IMR-90 (cell line): Measurements from ENCODE around the gene MPZ. TPM values are rescaled to one million over a fixed set of nuclear protein-coding genes. Genes with fewer than 3 reads are reported as not detected.

Experiments
- ATAC-seq: fragments of 200-7000 bp; cut with Tn5 transposase; 2 replicates; pipeline ENCODE4 v1.9.1; 2020; ENCODE audit warnings: low read depth, mild to moderate bottlenecking, moderate library complexity
- BruUV-seq: library from RNA; stranded (reverse); fragments of 400-500 nt; replicated peaks from 2 replicates; lab custom pipeline; 2021; lab: Mats Ljungman, UMichigan
- CTCF ChIA-PET: fragments of 300-600 bp; formaldehyde crosslinking; extraction: SDS; loops from one replicate; lab custom pipeline; 2021; ENCODE audit warnings: antibody characterized with exemption; lab: Yijun Ruan, JAX
- POLR2A ChIA-PET: fragments of 300-600 bp; sonication (Branson Sonifier 250); formaldehyde crosslinking; loops from one replicate; lab custom pipeline; 2022; ENCODE audit warnings: antibody characterized with exemption; ENCODE audit not compliant: unreplicated experiment; lab: Charles Lee
- DNase-seq: peaks from one replicate; pipeline ENCODE4 v3.0.0; 2013
- H2AFZ ChIP-seq: replicated peaks from 2 replicates; pipeline ENCODE3; 2013; ENCODE audit warnings: low read length, mild to moderate bottlenecking; ENCODE audit not compliant: poor library complexity
- H2AK5ac ChIP-seq: 2 replicates; pipeline ENCODE4 v1.6.1; 2013; ENCODE audit warnings: low read depth, low read length, inconsistent platforms
- H2AK9ac ChIP-seq: replicated peaks from 2 replicates; pipeline ENCODE3; 2013; ENCODE audit warnings: mild to moderate bottlenecking, low read depth, low read length, moderate library complexity; ENCODE audit not compliant: poor library complexity
- H2BK120ac ChIP-seq: 2 replicates; pipeline ENCODE4 v1.6.1; 2013; ENCODE audit warnings: low read depth, low read length, inconsistent platforms
- H2BK15ac ChIP-seq: 3 replicates; pipeline ENCODE4 v1.6.1; 2013; ENCODE audit warnings: low read depth, low read length, inconsistent platforms
- H2BK20ac ChIP-seq: 2 replicates; pipeline ENCODE4 v1.6.1; 2013; ENCODE audit warnings: low read depth, mild to moderate bottlenecking, inconsistent platforms, low read length, moderate library complexity
- H2BK5ac ChIP-seq: 2 replicates; pipeline ENCODE4 v1.6.1; 2013; ENCODE audit warnings: mild to moderate bottlenecking, low read depth, low read length, inconsistent platforms; ENCODE audit not compliant: poor library complexity, severe bottlenecking
- H3K14ac ChIP-seq: replicated peaks from 2 replicates; pipeline ENCODE4 v1.6.1; 2013; ENCODE audit warnings: low read depth, low read length, inconsistent platforms
- H3K18ac ChIP-seq: 2 replicates; pipeline ENCODE4 v1.6.1; 2013; ENCODE audit warnings: low read depth, low read length, control low read depth
- H3K23ac ChIP-seq: 2 replicates; pipeline ENCODE4 v1.6.1; 2013; ENCODE audit warnings: low read depth, low read length, inconsistent platforms
- H3K27ac ChIP-seq: 2 replicates; pipeline ENCODE4 v1.5.1; 2013; ENCODE audit warnings: mild to moderate bottlenecking, control low read depth, low read length; ENCODE audit not compliant: insufficient read depth
- H3K27me3 ChIP-seq: 2 replicates; pipeline ENCODE4 v1.6.1; 2013; ENCODE audit warnings: low read length; ENCODE audit not compliant: control insufficient read depth, insufficient read depth
- H3K36me3 ChIP-seq: 2 replicates; pipeline ENCODE4 v1.6.1; 2013; ENCODE audit warnings: low read length, mixed read lengths; ENCODE audit not compliant: control insufficient read depth, insufficient read depth
- H3K4ac ChIP-seq: 2 replicates; pipeline ENCODE4 v1.6.1; 2013; ENCODE audit warnings: low read depth, low read length, inconsistent platforms
- H3K4me1 ChIP-seq: 2 replicates; pipeline ENCODE4 v1.6.1; 2013; ENCODE audit warnings: low read length, mixed read lengths; ENCODE audit not compliant: control insufficient read depth, insufficient read depth
- H3K4me2 ChIP-seq: 2 replicates; pipeline ENCODE4 v1.6.1; 2013; ENCODE audit warnings: low read depth, mild to moderate bottlenecking, control low read depth, low read length, moderate library complexity
- H3K4me3 ChIP-seq: 2 replicates; pipeline ENCODE4 v1.5.1; 2013; ENCODE audit warnings: low read depth, mild to moderate bottlenecking, control low read depth, low read length, moderate library complexity; ENCODE audit not compliant: insufficient read depth
- H3K56ac ChIP-seq: 2 replicates; pipeline ENCODE4 v1.6.1; 2013; ENCODE audit warnings: low read length, inconsistent platforms; ENCODE audit not compliant: insufficient read depth; ENCODE audit errors: extremely low read depth
- H3K79me1 ChIP-seq, 2 experiments: 2 replicates each; pipeline ENCODE4 v1.6.1; 2013; ENCODE audit warnings: low read length in 2 of 2, inconsistent platforms in 1 of 2, low read depth in 1 of 2
- H3K9ac ChIP-seq: 2 replicates; pipeline ENCODE4 v1.6.1; 2013; ENCODE audit warnings: low read depth, low read length, control low read depth
- H3K9me1 ChIP-seq: 2 replicates; pipeline ENCODE4 v1.6.1; 2013; ENCODE audit warnings: low read length, inconsistent platforms; ENCODE audit not compliant: insufficient read depth
- H3K9me3 ChIP-seq: 2 replicates; pipeline ENCODE4 v1.6.1; 2013; ENCODE audit warnings: low read length; ENCODE audit not compliant: control insufficient read depth, insufficient read depth
- H4K20me1 ChIP-seq: 2 replicates; pipeline ENCODE4 v1.6.1; 2013; ENCODE audit warnings: low read length, inconsistent platforms; ENCODE audit not compliant: insufficient read depth
- H4K5ac ChIP-seq: 2 replicates; pipeline ENCODE4 v1.6.1; 2013; ENCODE audit warnings: mild to moderate bottlenecking, low read depth, low read length, control low read depth
- H4K8ac ChIP-seq, 2 experiments: 2 replicates each; pipeline ENCODE4 v1.6.1; 2013; ENCODE audit warnings: low read depth in 2 of 2, low read length in 2 of 2, control low read depth in 1 of 2, inconsistent platforms in 1 of 2
- H4K91ac ChIP-seq: 2 replicates; pipeline ENCODE4 v1.6.1; 2013; ENCODE audit warnings: low read depth, low read length, inconsistent platforms; ENCODE audit not compliant: insufficient read depth
- CEBPB ChIP-seq: IDR thresholded peaks from 2 replicates; pipeline ENCODE4 v1.6.1; 2012; ENCODE audit warnings: low read depth, low read length, improper control_type of control experiment
- CHD1 ChIP-seq: IDR thresholded peaks from 2 replicates; pipeline ENCODE4 v1.6.1; 2012; ENCODE audit warnings: low read depth, low read length, improper control_type of control experiment
- ELK1 ChIP-seq: fragments of 150-350 bp; IDR thresholded peaks from 2 replicates; pipeline ENCODE4 v1.6.1; 2016; ENCODE audit warnings: low read depth, mild to moderate bottlenecking, low read length, moderate library complexity, borderline replicate concordance
- MAFK ChIP-seq: IDR thresholded peaks from 2 replicates; pipeline ENCODE4 v1.6.1; 2012; ENCODE audit warnings: low read depth, low read length, improper control_type of control experiment
- POLR2A ChIP-seq: IDR thresholded peaks from 2 replicates; pipeline ENCODE4 v1.6.1; 2012; ENCODE audit warnings: mild to moderate bottlenecking, low read depth, low read length
- RCOR1 ChIP-seq: IDR thresholded peaks from 2 replicates; pipeline ENCODE4 v1.6.1; 2012; ENCODE audit warnings: mild to moderate bottlenecking, low read length, improper control_type of control experiment; ENCODE audit not compliant: insufficient replicate concordance
- SMC3 ChIP-seq: fragments of 150-350 bp; IDR thresholded peaks from 2 replicates; pipeline ENCODE4 v1.6.1; 2016; ENCODE audit warnings: low read depth, mild to moderate bottlenecking, antibody characterized with exemption, low read length, moderate library complexity
- USF2 ChIP-seq: fragments of 150-350 bp; IDR thresholded peaks from 2 replicates; pipeline ENCODE4 v1.6.1; 2017; ENCODE audit warnings: mild to moderate bottlenecking, antibody characterized with exemption, low read length, low read depth
- WGBS, 2 experiments: methylation state at CpG; one replicate each; pipeline versions ENCODE4 v1.1.5 to v1.1.7; 2013; ENCODE audit warnings: missing lambda C conversion rate in 2 of 2; ENCODE audit not compliant: insufficient read length in 1 of 2; ENCODE audit errors: extremely low coverage in 2 of 2; 5-methylcytosine and 5-hydroxymethylcytosine counted together
- dilution Hi-C: fragments of 300-500 bp; cut with HindIII; formaldehyde crosslinking; loops from one replicate; pipeline ENCODE4 v1.14.3; 2018; ENCODE audit warnings: low sequenced_read_pairs; ENCODE audit not compliant: unreplicated experiment
- in situ Hi-C: fragments of 300-500 bp; cut with MboI; formaldehyde crosslinking; loops from 3 replicates; pipeline ENCODE4 v1.14.3; 2019; ENCODE audit warnings: low sequenced_read_pairs, inconsistent platforms, mixed read lengths
- intact Hi-C: fragments of 100-400 bp; cut with micrococcal nuclease; formaldehyde crosslinking; loops from 2 replicates; pipeline ENCODE4 v1.10.0; 2022
- polyA plus RNA-seq, 3 experiments: library from polyadenylated mRNA; depleted of rRNA; stranded (reverse); fragments of >200 nt; gene quantifications; 2 replicates each; pipeline ENCODE4 v1.2.3, GENCODE V29; 2012; ENCODE audit warnings: low replicate concordance in 1 of 3
- total RNA-seq: library from RNA; depleted of rRNA; stranded (reverse); fragments of >200 nt; gene quantifications from 2 replicates; pipeline ENCODE4 v1.2.3, GENCODE V29; 2012

Gene MPZ
- total and polyA plus RNA-seq, 2 of the 4 experiments (the other 2 are of a cell fraction), result 0.18 to 0.96 TPM

GRCh38 chr1:161357073-161357472 lies 47.3 kb upstream of the MPZ start:
- intact Hi-C loops (no loop called here), dilution Hi-C loops (no loop called here), in situ Hi-C loops (no loop called here)
- H4K8ac ChIP-seq, result no peak overlapping the region
- no peaks in the 10 kb centered on the region for H3K27me3 ChIP-seq
- no peak overlapping the region for H2BK15ac ChIP-seq
- no peaks in the 10 kb centered on the region for H3K9me3 ChIP-seq
- CTCF ChIA-PET, result interaction anchor here (0.6 kb wide), 1 partner anchor 775 kb away, joined by 3 read pairs; no protein-coding TSS in a partner anchor
- H3K4me3 ChIP-seq, result no peak overlapping the region
- 95% methylated on average over 4 of the region's 8 CpGs; no CpG with 5 or more reads in 1 of the 2 experiments for WGBS, 2 experiments
- H2AK9ac ChIP-seq, result no peak overlapping the region
- BruUV-seq, result no TSS peak
- peaks cover 7% of the 10 kb centered on the region; the same call in 1 of the 2 replicates for H3K36me3 ChIP-seq
- H3K4ac ChIP-seq, result no peak overlapping the region
- H2BK120ac ChIP-seq, result no peak overlapping the region
- no peak overlapping the region for H3K4me2 ChIP-seq
- no peak overlapping the region for H3K27ac ChIP-seq
- no peaks in the 10 kb centered on the region for H3K79me1 ChIP-seq
- POLR2A ChIA-PET, result no interaction called here
- H2AFZ ChIP-seq, result no peak overlapping the region
- no peak overlapping the region for H2AK5ac ChIP-seq
- no peak overlapping the region for H2BK20ac ChIP-seq
- no peak overlapping the region for H3K14ac ChIP-seq
- H3K56ac ChIP-seq, result no peak overlapping the region
- no peak overlapping the region for H2BK5ac ChIP-seq
- no peak for TF ChIP-seq RCOR1
- TF ChIP-seq POLR2A, result no peak
- no peak for TF ChIP-seq CEBPB
- TF ChIP-seq CHD1, result no peak
- no peak for TF ChIP-seq MAFK
- TF ChIP-seq ELK1, result no peak
- TF ChIP-seq USF2, result no peak
- TF ChIP-seq SMC3, result no peak
- no peaks in the 10 kb centered on the region for H4K20me1 ChIP-seq
- no peaks in the 10 kb centered on the region for H3K9me1 ChIP-seq
- H4K91ac ChIP-seq, result no peak overlapping the region
- no peaks in the 10 kb centered on the region for H3K4me1 ChIP-seq
- no peak overlapping the region for H3K9ac ChIP-seq
- no peak overlapping the region for H3K18ac ChIP-seq
- H4K5ac ChIP-seq, result no peak overlapping the region
- ATAC-seq (no peak), DNase-seq (no peak)
- H3K23ac ChIP-seq, result no peak overlapping the region
